ENCODE results near the gene GTPBP1. TPM values are rescaled to one million over a fixed set of nuclear protein-coding genes. Genes with fewer than 3 reads are reported as not detected.
A peak's percentile ranks its signal among the peaks of the same experiment; 100 is the strongest.

Gene GTPBP1
- total and polyA plus RNA-seq, 2 donors (not counting 1 experiment from before 2014, with no cell fraction given), result 77.8 to 174 TPM

GRCh38 chr22:38657045-38657909, 48.5 kb upstream of the GTPBP1 start:
- Histone ChIP-seq H3K9ac (ENCODE audit: low read length) (peak overlapping the region; percentile 82), H3K79me2 (ENCODE audit: control insufficient read depth, insufficient read depth, low read length) (peaks cover 16% of the 10 kb centered on the region), H3K4me3 (ENCODE audit: control extremely low read depth in 1 of 5, extremely low read depth in 1 of 5, insufficient read depth in 1 of 5, low read depth in 2 of 5, low read length in 4 of 5) (peak overlapping the region; percentile 75 to 89 (median 85)), H3K36me3 (replicated peaks in 1 of 2; ENCODE audit: control extremely low read depth in 1 of 2, control insufficient read depth in 1 of 2, extremely low read depth in 1 of 2, insufficient read depth in 2 of 2, low read length in 1 of 2) (no peaks in the 10 kb centered on the region), H2AFZ (ENCODE audit: insufficient read depth, low read depth, low read length, poor library complexity, severe bottlenecking) (peak overlapping the region; percentile 85), H4K20me1 (ENCODE audit: control insufficient read depth, insufficient read depth, low read length, poor library complexity, severe bottlenecking) (no peaks in the 10 kb centered on the region), H3K27ac (ENCODE audit: low read length in 2 of 2) (peak overlapping the region; percentile 78 to 98), H3K4me1 (ENCODE audit: control insufficient read depth in 2 of 2, insufficient read depth in 2 of 2, low read length in 2 of 2) (peaks cover 13 to 15% of the 10 kb centered on the region in 2 donors), H3K4me2 (replicated peaks; ENCODE audit: low read depth, low read length, poor library complexity, severe bottlenecking) (peak overlapping the region; percentile 83), H3K27me3 (replicated peaks in 1 of 4; ENCODE audit: control extremely low read depth in 1 of 4, control insufficient read depth in 3 of 4, insufficient read depth in 4 of 4, low read length in 3 of 4) (no peaks in the 10 kb centered on the region), H3K9me3 (ENCODE audit: control extremely low read depth in 1 of 3, control insufficient read depth in 2 of 3, insufficient read depth in 1 of 3, low read length in 2 of 3) (no peaks in the 10 kb centered on the region)
- ATAC-seq (ENCODE audit: low read depth) (peak; percentile 12), DNase-seq (peak; percentile 53)
- no peaks in the 10 kb centered on the region for H3K27me3 Mint-ChIP-seq
- H3K4me3 Mint-ChIP-seq, result peak overlapping the region; percentile 94
- intact Hi-C loops (cut with micrococcal nuclease), result loop anchor here (10.0 kb wide), 1 partner anchor 152 kb away; the partner anchor contains the start of gene DDX17
- peaks cover 15% of the 10 kb centered on the region for H3K4me1 Mint-ChIP-seq
- ChIA-PET POLR2A (interaction anchor here (0.6 to 1.5 kb wide), 3 partner anchors 24 to 396 kb away, joined by 3 to 9 read pairs (median 6); partner anchors contain the start of genes DMC1 and TOMM22), CTCF (interaction anchor here (0.6 to 2.9 kb wide), 4 partner anchors 10 to 605 kb away, joined by 4 to 16 read pairs (median 5); partner anchors contain the start of gene TOMM22)
- no peak for TF ChIP-seq EZH2 (IDR thresholded peaks at IDR 0.05; ENCODE audit: borderline replicate concordance, insufficient read depth, low read depth, low read length, poor library complexity, severe bottlenecking)
- peak overlapping the region; percentile 99 for H3K27ac Mint-ChIP-seq
- no peaks in the 10 kb centered on the region for H3K9me3 Mint-ChIP-seq (ENCODE audit: insufficient read depth)
- 10% methylated on average over 9 of the region's 16 CpGs for WGBS (ENCODE audit: insufficient coverage)

- TF ChIP-seq CTCF (IDR thresholded peaks at IDR 0.05) (no peak), EZH2 (IDR thresholded peaks at IDR 0.05; ENCODE audit: borderline replicate concordance, insufficient read depth, low read depth, low read length, poor library complexity, severe bottlenecking) (no peak)
- no peak overlapping the region for H3K27ac Mint-ChIP-seq
Observed at GRCh38 chr22:38674888-38675287, 30.9 kb upstream of the GTPBP1 start.

More at GRCh38 chr22:38674888-38675287, 30.9 kb upstream of the GTPBP1 start:
- no peak overlapping the region for H3K4me3 ChIP-seq (ENCODE audit: control extremely low read depth in 1 of 5, extremely low read depth in 1 of 5, insufficient read depth in 1 of 5, low read depth in 2 of 5, low read length in 4 of 5)
- no peaks in the 10 kb centered on the region for H3K4me1 ChIP-seq (ENCODE audit: control insufficient read depth in 2 of 2, insufficient read depth in 2 of 2, low read length in 2 of 2)
- WGBS (ENCODE audit: insufficient coverage), result 99% methylated on average over 5 of the region's 5 CpGs
- no peaks in the 10 kb centered on the region for H3K27me3 Mint-ChIP-seq
- H3K36me3 ChIP-seq (replicated peaks in 1 of 2; ENCODE audit: control extremely low read depth in 1 of 2, control insufficient read depth in 1 of 2, extremely low read depth in 1 of 2, insufficient read depth in 2 of 2, low read length in 1 of 2), result peaks cover 7 to 9% of the 10 kb centered on the region in 2 experiments
- H3K9ac ChIP-seq (ENCODE audit: low read length), result no peak overlapping the region
- DNase-seq (no peak), ATAC-seq (ENCODE audit: low read depth) (no peak)
- intact Hi-C loops (cut with micrococcal nuclease), result no loop called here
- H3K4me1 Mint-ChIP-seq, result no peaks in the 10 kb centered on the region
- no peaks in the 10 kb centered on the region for H3K9me3 ChIP-seq (ENCODE audit: control extremely low read depth in 1 of 3, control insufficient read depth in 2 of 3, insufficient read depth in 1 of 3, low read length in 2 of 3)
- POLR2A ChIA-PET, result interaction anchor here (0.6 to 0.9 kb wide), 2 partner anchors 11 to 25 kb away, joined by 3 to 4 read pairs; partner anchors contain the start of gene JOSD1
- H3K27me3 ChIP-seq (replicated peaks in 1 of 4; ENCODE audit: control extremely low read depth in 1 of 4, control insufficient read depth in 3 of 4, insufficient read depth in 4 of 4, low read length in 3 of 4), result no peaks in the 10 kb centered on the region
- H4K20me1 ChIP-seq (ENCODE audit: control insufficient read depth, insufficient read depth, low read length, poor library complexity, severe bottlenecking), result no peaks in the 10 kb centered on the region
- no peak overlapping the region for H3K4me2 ChIP-seq (replicated peaks; ENCODE audit: low read depth, low read length, poor library complexity, severe bottlenecking)
- no peak overlapping the region for H3K27ac ChIP-seq (ENCODE audit: low read length in 2 of 2)
- no peaks in the 10 kb centered on the region for H3K79me2 ChIP-seq (ENCODE audit: control insufficient read depth, insufficient read depth, low read length)
- no peak overlapping the region for H2AFZ ChIP-seq (ENCODE audit: insufficient read depth, low read depth, low read length, poor library complexity, severe bottlenecking)
- CTCF ChIA-PET, result interaction anchor here (0.7 to 0.8 kb wide), 2 partner anchors 25 to 623 kb away, joined by 4 read pairs; no protein-coding TSS in a partner anchor
- H3K9me3 Mint-ChIP-seq (ENCODE audit: insufficient read depth), result no peaks in the 10 kb centered on the region
- no peak overlapping the region for H3K4me3 Mint-ChIP-seq
